NCI-H128 (cell line): ENCODE results near the gene ECHDC3.
"Not testable (repeated sequence)": the region's sequence is repeated elsewhere in the genome, so short reads cannot be mapped to it uniquely, and the experiment has no call there.

ENCODE experiments used
- DNase-seq: peaks from one replicate; lab custom pipeline; 2025; ENCODE audit not compliant: unreplicated experiment; lab: John Stamatoyannopoulos, UW

The ECHDC3 gene

GRCh38 chr10:11715815-11716494, 26.2 kb upstream of the ECHDC3 start:
- DNase-seq: no peak

- DNase-seq: no peak
These were observed 25.5 kb upstream of the ECHDC3 start for GRCh38 chr10:11716686-11717085.

- no peak for DNase-seq
These were observed 22.5 kb upstream of the ECHDC3 start for GRCh38 chr10:11719496-11720259.

GRCh38 chr10:11720260-11720741, 21.9 kb upstream of the ECHDC3 start:
- DNase-seq: no peak

DNA sequence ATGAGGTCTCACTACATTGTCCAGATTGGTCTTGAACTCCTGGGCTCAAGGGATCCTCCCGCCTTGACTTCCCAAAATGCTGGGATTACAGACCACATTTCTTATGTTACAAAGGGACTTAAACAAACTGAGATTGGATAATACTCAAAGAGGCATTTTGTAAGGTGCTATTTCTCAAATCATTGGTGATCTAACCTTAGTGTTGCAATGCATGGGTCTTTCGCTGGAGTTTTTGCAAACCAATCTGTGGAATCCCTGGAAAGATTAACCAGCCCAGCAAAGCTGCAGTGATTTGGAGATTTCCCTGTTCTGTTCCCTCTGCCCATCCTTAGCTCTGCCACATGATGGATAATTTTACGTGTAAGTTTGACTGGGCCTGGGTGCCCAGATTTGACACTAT, 20.4 kb upstream of the ECHDC3 start:
- no peak for DNase-seq

DNA sequence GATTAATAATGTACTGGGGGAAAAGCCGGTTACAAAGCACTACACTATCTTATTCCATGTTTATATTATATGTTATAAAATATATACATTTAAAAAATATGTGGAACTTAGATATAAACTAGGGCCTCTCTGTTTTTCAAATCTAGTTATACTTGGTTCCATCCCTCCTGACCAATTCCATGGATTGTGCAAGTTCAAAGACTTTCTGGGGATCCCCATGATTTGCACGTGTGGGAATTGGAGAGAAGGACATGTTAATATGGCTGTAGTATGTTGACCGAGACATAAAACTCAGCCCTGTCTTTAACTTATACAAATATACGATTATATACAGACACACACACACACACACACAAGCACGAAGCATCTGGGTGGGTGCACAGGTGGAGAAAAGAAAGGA, 18.8 kb upstream of the ECHDC3 start:
- DNase-seq: no peak

- no peak for DNase-seq
These were observed 17.0 kb upstream of the ECHDC3 start for GRCh38 chr10:11724938-11725776.

- DNase-seq: no peak
These were observed 16.3 kb upstream of the ECHDC3 start for GRCh38 chr10:11725912-11726311.

GRCh38 chr10:11727563-11727962, 14.6 kb upstream of the ECHDC3 start:
- no peak for DNase-seq

- DNase-seq: no peak
These were observed 13.8 kb upstream of the ECHDC3 start for GRCh38 chr10:11728353-11728752.

DNA sequence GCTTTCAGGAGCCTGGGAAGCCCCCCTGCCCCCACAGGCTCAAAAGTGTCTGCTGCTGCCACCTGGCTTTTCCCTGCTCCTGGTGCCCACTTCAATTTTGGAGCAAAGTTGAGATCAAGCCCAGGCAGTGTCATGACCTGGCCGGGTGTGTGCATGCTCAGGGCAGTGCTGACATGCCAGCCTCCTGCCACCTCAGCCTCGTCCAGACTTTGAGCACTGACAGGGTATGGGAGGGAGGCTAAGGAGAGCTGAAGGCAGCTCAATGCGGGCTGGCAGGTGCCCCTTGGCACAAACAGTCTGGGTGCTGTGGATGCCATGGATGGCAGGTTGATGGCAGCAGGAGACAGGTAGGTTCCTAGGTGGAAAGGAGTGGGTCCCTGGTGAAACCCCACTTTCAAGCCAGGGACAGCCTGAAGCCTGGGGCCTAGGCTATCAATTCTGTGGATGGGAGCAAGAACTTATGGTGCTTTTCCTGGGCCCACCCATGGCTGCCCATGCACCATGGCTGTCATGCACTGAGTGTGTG, 12.3 kb upstream of the ECHDC3 start:
- no peak for DNase-seq

- DNase-seq: no peak
These were observed 11.4 kb upstream of the ECHDC3 start for GRCh38 chr10:11730779-11731178.

DNA sequence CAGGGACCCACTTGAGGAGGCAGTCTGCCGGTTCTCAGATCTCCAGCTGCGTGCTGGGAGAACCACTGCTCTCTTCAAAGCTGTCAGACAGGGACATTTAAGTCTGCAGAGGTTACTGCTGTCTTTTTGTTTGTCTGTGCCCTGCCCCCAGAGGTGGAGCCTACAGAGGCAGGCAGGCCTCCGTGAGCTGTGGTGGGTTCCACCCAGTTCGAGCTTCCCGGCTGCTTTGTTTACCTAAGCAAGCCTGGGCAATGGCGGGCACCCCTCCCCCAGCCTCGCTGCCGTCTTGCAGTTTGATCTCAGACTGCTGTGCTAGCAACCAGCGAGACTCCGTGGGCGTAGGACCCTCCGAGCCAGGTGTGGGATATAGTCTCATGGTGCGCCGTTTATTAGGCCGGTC, 5.4 kb upstream of the ECHDC3 start:
- DNase-seq: not testable (repeated sequence)

DNA sequence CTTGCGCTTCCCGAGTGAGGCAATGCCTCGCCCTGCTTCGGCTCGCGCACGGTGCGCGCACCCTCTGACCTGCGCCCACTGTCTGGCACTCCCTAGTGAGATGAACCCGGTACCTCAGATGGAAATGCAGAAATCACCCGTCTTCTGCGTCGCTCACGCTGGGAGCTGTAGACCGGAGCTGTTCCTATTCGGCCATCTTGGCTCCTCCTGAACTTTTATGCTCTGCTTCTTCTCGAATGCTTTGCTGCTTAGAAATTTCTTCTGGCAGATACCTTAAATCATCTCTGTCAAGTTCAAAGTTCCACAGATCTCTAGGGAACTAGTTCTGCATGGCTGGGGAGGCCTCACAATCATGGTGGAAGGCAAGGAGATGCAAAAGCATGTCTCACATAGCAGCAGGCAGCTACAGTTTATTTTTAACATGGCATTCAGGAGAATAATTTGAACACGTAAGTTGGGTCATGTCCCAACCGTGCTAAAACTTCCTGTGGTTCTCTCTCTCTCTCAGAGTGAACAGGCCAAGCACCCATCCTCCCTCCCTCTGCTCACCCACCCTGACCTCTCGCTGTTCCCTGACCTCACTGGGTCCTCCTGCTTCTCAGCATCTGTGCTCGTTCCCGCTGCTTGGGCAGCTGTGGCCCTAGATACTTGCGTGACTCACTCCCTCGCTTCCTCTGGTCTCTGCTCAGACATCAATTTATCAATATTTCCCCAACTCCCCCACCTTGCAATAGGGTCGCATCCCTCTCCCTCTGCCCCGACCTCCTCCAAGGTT, 4.7 kb upstream of the ECHDC3 start:
- DNase-seq: not testable (repeated sequence)

DNA sequence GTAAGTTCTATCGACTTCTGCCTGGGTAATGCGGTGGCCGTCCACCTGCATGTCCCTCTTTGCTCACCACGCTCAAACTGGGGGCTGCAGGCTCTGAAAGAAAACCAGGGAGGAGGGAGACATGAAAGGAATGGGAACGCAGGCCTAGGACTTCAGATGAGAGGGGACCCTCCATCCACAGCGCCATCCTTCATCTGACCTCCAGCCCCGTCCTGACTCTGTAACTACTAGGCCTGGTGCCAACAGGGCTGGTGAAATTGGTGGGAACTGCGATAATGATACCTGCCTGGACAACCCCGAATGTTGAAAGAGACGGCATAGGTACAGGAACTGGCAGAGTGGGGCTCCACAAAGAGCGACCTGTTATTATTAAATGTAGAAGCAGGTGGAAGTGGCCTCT, 1.3 kb upstream of the ECHDC3 start:
- DNase-seq: no peak

DNA sequence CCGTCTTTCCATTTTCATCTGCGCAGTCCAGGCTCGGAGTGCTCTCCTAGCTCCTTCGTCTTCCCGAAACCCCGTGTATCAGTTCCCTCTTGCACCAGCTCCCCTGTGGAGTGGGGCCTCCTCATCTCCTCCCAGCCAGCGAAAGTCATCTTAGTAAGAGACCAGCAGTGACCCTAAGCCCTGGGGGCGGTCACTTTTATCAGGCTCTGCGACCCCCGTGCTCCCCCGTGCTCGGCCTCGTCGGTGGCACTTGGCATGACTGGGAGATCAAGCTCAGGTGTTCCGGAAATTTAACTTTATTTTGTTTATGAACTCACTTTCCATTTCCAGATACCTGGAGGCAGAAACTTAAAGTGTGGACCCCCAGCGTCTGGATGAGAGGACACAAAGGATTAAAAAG, 574 bp upstream of the ECHDC3 start:
- no peak for DNase-seq

- DNase-seq: no peak
These were observed 657 bp downstream of the ECHDC3 start for GRCh38 chr10:11742779-11743298.

DNA sequence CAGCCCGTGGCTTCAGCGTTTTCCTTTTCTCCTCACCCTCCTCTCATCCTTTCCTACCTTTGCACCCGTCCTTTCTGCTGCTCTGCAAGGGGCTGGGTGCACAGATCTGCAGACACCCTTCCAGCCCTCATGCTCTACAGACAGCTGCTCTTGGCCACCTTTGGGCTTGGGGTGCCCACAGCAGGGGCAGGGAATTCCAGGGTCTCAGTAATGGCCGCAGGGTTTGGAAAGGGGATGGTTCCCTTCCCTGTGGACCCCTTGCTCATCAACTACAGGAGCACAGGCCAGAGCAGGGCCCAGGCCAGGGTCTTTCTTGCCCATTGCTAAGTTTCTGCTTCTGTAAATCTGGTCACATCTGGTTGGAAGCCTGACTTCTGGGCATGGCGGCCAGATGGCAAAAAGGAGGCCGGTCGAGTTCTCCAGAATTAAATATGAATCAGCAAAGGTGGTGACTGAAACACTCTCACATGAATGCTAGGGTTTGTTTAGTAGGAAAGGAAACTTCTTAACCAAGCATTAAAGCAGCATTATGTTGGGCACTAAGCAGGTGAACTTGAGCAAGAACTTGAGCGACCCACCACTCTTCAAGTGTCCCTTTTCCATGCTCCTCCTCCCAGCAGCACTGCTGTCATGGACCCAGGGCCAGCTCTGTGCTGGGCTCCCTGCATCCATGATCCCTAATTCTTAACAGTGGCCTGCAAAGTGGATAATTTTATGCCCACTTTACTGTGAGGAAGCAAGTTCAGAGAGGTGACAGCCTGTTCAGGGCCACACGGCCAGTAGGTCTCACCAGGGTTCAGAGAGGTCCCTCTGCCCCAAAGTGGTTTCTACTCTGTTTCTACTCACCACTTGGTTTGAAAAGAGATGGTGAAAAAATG, 1.5 kb downstream of the ECHDC3 start:
- no peak for DNase-seq

DNA sequence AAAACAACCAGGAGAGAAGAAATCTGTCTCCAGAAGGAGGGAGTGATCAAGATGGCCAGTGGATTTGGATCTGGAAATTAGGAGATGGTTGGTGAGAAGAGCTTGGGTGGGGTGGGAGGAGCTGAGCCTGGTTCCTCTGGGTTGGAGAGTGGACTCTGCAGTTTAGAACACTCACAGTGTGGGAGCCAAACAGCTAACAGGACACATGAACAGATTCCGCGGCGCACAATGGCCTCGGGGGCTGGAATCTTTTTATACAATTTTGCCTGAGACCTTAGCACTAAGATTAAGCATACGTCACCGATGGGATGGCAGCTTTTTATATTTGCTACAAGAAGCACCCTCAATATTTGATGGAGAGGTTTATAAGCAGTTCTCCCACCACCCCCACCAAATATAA, 2.9 kb downstream of the ECHDC3 start:
- DNase-seq: no peak
